Activated T-cell treated with anti-CD3 and anti-CD28 coated beads, Interleukin-2, amount 50 U/mL, for 24 hours (primary cell): Measurements from ENCODE around the gene GUCY1A1.

Source experiments
- DNase-seq: peaks from one replicate; pipeline ENCODE4 v3.0.0-alpha.2; 2020
- H3K27ac Mint-ChIP-seq: 2 replicates; pipeline ENCODE4 v1.8.0; 2020; ENCODE audit warnings: mild to moderate bottlenecking, mixed read lengths
- H3K27me3 Mint-ChIP-seq: 2 replicates; pipeline ENCODE4 v1.8.0; 2020; ENCODE audit warnings: mixed read lengths
- H3K36me3 Mint-ChIP-seq: 2 replicates; pipeline ENCODE4 v1.8.0; 2020; ENCODE audit warnings: low read depth, mixed read lengths
- H3K4me1 Mint-ChIP-seq: 2 replicates; pipeline ENCODE4 v1.8.0; 2020; ENCODE audit warnings: low read depth, mixed read lengths
- H3K4me3 Mint-ChIP-seq: 2 replicates; pipeline ENCODE4 v1.8.0; 2020; ENCODE audit warnings: mild to moderate bottlenecking, moderate library complexity, mixed read lengths
- H3K9me3 Mint-ChIP-seq: 2 replicates; pipeline ENCODE4 v1.8.0; 2020; ENCODE audit warnings: mixed read lengths

GUCY1A1 gene

DNA sequence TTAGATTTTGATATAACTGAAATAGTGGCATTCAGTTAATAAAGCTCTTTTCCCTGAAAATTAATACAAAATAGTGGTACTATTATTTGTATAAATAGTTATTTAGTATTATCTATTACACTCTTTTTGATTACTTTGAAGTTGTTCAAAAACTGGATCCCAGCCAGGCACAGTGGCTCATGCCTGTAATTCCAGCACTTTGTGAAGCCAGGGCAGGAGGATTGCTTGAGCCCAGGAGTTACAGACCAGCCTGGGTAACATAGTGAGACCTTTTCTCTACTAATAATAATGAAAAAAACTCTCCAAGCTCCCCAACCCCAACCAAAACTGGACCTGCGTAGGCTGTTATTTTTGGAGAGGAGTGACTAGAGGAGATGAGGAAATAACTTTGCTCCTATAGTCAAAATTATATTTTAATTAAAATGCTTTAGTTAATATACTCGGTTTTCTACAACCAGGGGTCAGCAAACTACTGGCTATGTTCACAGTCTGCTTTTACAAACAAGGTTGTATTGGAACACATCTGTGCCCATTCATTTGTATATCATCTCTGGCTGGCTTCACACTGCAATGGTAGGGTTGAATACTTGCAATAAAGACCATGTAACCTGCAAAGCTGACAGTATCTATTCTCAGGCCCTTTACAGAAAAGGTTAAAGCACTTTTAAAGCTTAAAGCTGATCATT, 27.6 kb downstream of the GUCY1A1 start:
- Mint-ChIP-seq H3K9me3 (no peaks in the 10 kb centered on the region), H3K4me3 (no peak overlapping the region), H3K36me3 (no peaks in the 10 kb centered on the region), H3K27me3 (peaks cover 3% of the 10 kb centered on the region), H3K27ac (no peak overlapping the region), H3K4me1 (no peaks in the 10 kb centered on the region)
- DNase-seq, result no peak

- Mint-ChIP-seq H3K9me3 (no peaks in the 10 kb centered on the region), H3K4me3 (no peak overlapping the region)
Measured at GRCh38 chr4:155696226-155696625, 29.6 kb downstream of the GUCY1A1 start.

GRCh38 chr4:155696726-155697125, 30.1 kb downstream of the GUCY1A1 start:
- H3K36me3 Mint-ChIP-seq, result no peaks in the 10 kb centered on the region
- H3K9me3 Mint-ChIP-seq, result no peaks in the 10 kb centered on the region
- peaks cover 3% of the 10 kb centered on the region for H3K27me3 Mint-ChIP-seq
- H3K4me1 Mint-ChIP-seq, result no peaks in the 10 kb centered on the region
- DNase-seq, result no peak
- H3K27ac Mint-ChIP-seq, result no peak overlapping the region
- no peak overlapping the region for H3K4me3 Mint-ChIP-seq

More at GRCh38 chr4:155696226-155696625, 29.6 kb downstream of the GUCY1A1 start:
- DNase-seq, result no peak
- Mint-ChIP-seq H3K4me1 (no peaks in the 10 kb centered on the region), H3K27ac (no peak overlapping the region), H3K27me3 (peaks cover 3% of the 10 kb centered on the region), H3K36me3 (no peaks in the 10 kb centered on the region)

DNA sequence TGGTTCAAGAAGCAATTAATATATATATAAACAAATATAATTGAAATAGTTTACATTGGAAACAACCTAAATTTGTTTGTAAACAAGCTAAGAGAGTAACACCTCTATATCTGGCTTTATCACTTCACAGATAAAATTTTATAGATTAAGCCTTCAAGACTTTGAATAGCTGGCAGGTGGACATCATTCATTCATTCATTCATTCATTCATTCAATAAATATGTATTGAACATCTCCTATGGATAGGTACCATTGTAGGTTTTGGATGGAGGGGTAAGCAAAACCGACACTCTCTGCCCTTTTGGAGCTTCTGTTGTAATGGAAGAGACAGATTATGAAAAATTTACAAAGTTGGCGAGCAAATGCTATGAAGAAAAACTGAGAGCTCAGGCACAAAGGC, 35.2 kb downstream of the GUCY1A1 start:
- no peak overlapping the region for H3K4me3 Mint-ChIP-seq
- no peaks in the 10 kb centered on the region for H3K9me3 Mint-ChIP-seq
- H3K4me1 Mint-ChIP-seq, result no peaks in the 10 kb centered on the region
- no peak for DNase-seq
- H3K36me3 Mint-ChIP-seq, result no peaks in the 10 kb centered on the region
- no peak overlapping the region for H3K27ac Mint-ChIP-seq
- H3K27me3 Mint-ChIP-seq, result no peaks in the 10 kb centered on the region

DNA sequence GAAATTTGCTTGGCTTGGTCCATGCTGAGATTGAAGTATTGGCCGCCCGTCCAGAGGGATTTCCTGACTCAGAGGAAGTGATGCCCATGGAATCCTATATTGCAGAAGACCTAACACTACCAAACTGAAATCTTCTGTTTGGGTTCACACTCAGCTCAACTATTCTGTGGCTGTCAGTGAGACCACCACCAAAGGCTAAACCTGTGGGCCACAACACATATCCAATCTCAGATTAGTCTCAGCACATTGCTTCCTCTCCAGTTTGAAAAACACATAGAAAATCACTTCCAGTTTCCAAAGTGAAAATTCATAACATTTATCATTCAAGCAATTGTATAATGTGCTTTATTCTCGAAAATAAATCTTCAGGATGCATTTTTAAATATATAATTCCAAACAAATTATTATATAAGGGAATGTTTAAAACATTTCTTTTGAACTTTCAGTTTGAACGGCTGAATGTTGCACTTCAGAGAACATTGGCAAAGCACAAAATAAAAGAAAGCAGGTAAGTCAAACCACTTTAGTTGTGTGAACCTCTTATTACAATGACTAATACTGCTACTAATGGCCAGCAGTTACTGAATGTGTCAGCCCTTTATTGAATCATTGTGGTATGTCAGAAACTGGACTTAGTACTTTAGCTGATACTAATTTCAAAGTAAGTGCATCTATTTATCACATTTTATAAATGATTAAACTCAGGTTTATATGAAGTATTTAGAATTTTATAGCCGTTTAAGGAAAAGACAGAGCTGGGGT, 37.0 kb downstream of the GUCY1A1 start:
- Mint-ChIP-seq H3K4me1 (no peaks in the 10 kb centered on the region), H3K27me3 (no peaks in the 10 kb centered on the region), H3K4me3 (no peak overlapping the region), H3K9me3 (no peaks in the 10 kb centered on the region), H3K36me3 (no peaks in the 10 kb centered on the region), H3K27ac (no peak overlapping the region)
- DNase-seq, result no peak

DNA sequence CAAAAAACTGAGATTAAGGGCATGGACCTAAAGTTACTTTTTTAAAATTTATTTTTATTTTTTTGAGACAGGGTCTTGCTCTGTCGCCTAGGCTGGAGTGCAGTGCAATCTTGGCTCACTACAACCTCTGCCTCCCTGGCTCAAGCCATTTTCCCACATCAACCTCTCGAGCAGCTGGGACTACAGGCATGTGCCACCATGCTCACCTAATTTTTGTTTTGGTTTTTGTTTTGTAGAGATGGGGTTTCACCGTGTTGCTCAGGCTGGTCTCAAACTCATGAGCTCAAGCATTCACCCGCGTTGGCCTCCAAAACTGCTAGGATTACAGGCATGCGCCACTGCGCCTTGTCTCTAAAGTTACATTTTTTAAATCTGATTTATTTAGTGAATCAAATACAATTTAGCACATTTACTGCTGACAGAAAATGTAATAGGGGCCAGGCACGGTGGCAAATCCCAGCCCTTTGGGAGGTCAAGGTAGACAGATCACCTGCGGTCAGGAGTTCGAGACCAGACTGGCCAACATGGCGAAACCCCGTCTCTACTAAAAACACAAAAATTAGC, 38.3 kb downstream of the GUCY1A1 start:
- H3K9me3 Mint-ChIP-seq, result no peaks in the 10 kb centered on the region
- H3K27me3 Mint-ChIP-seq, result no peaks in the 10 kb centered on the region
- no peaks in the 10 kb centered on the region for H3K4me1 Mint-ChIP-seq
- no peak overlapping the region for H3K4me3 Mint-ChIP-seq
- H3K27ac Mint-ChIP-seq, result no peak overlapping the region
- H3K36me3 Mint-ChIP-seq, result no peaks in the 10 kb centered on the region
- no peak for DNase-seq

- Mint-ChIP-seq H3K36me3 (no peaks in the 10 kb centered on the region), H3K4me3 (no peak overlapping the region), H3K27me3 (no peaks in the 10 kb centered on the region), H3K9me3 (no peaks in the 10 kb centered on the region), H3K27ac (no peak overlapping the region), H3K4me1 (no peaks in the 10 kb centered on the region)
- DNase-seq, result no peak
Measured at GRCh38 chr4:155705664-155706063, 39.0 kb downstream of the GUCY1A1 start.

DNA sequence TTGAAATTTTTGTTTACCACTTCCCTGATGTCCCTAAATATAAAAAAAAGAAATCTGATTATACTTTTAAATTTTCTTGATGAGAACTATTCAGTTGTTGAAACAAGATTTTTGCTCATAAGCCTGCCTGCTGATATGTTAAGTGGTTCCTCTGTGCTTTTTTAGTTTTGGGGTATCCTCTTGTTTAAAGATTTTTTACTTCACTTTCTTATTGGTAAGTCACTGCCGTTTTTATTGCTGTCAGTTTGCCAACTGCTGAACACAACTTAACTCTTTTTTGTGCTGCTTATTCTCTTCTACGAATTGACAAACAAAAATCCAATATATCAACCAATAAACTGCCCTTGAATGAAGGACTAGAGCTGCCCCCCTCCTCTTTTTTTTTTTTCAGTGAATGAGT, 39.5 kb downstream of the GUCY1A1 start:
- Mint-ChIP-seq H3K36me3 (no peaks in the 10 kb centered on the region), H3K4me1 (no peaks in the 10 kb centered on the region), H3K27ac (no peak overlapping the region), H3K27me3 (no peaks in the 10 kb centered on the region), H3K4me3 (no peak overlapping the region), H3K9me3 (no peaks in the 10 kb centered on the region)
- no peak for DNase-seq

DNA sequence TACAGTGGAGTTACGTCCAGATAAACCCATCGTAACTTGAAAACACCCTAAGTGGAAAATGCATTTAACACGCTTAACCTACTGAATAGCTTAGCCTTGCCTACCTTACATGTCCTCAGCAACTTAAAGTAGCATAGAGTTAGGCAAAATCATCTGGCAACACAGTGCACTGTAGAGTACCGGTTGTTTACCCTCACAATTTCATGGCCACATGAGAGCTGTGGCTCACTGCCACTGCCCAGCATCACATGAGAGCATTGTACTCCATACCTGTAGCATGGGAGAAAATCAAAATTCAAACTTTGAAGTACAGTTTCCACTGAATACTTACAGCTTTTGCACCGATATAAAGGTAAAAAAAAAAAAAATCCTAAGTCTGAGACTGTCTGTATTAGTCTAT, 40.6 kb downstream of the GUCY1A1 start:
- Mint-ChIP-seq H3K9me3 (no peaks in the 10 kb centered on the region), H3K36me3 (no peaks in the 10 kb centered on the region), H3K4me1 (no peaks in the 10 kb centered on the region), H3K4me3 (no peak overlapping the region), H3K27me3 (no peaks in the 10 kb centered on the region), H3K27ac (no peak overlapping the region)
- DNase-seq, result no peak

DNA sequence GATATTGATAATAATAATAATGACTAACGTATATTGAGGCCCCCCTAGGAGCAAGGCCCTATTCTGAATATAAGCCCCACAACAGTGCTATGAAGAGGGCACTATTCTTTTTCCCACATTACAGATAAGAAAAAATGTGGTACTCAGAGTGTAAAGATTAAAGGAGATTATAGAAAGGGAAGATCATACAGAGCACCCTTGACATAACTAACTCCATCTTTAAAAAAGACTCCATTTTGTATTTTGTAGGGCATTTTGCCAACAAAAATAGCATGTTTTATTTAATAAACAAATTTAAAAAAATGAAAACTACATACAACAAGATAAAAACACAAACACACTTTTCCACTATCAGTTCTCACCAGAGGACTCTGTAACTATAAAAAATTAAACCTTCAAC, 42.1 kb downstream of the GUCY1A1 start:
- no peaks in the 10 kb centered on the region for H3K9me3 Mint-ChIP-seq
- H3K27ac Mint-ChIP-seq, result no peak overlapping the region
- no peak overlapping the region for H3K4me3 Mint-ChIP-seq
- no peaks in the 10 kb centered on the region for H3K27me3 Mint-ChIP-seq
- no peaks in the 10 kb centered on the region for H3K36me3 Mint-ChIP-seq
- H3K4me1 Mint-ChIP-seq, result no peaks in the 10 kb centered on the region
- no peak for DNase-seq

GRCh38 chr4:155709918-155710317, 43.3 kb downstream of the GUCY1A1 start:
- no peaks in the 10 kb centered on the region for H3K27me3 Mint-ChIP-seq
- no peaks in the 10 kb centered on the region for H3K9me3 Mint-ChIP-seq
- no peak overlapping the region for H3K27ac Mint-ChIP-seq
- no peak for DNase-seq
- H3K4me3 Mint-ChIP-seq, result no peak overlapping the region
- no peaks in the 10 kb centered on the region for H3K4me1 Mint-ChIP-seq
- no peaks in the 10 kb centered on the region for H3K36me3 Mint-ChIP-seq

- no peak overlapping the region for H3K27ac Mint-ChIP-seq
- no peak overlapping the region for H3K4me3 Mint-ChIP-seq
- H3K9me3 Mint-ChIP-seq, result no peaks in the 10 kb centered on the region
- no peaks in the 10 kb centered on the region for H3K4me1 Mint-ChIP-seq
- no peak for DNase-seq
- H3K27me3 Mint-ChIP-seq, result no peaks in the 10 kb centered on the region
- H3K36me3 Mint-ChIP-seq, result no peaks in the 10 kb centered on the region
Measured at GRCh38 chr4:155711556-155711955, 44.9 kb downstream of the GUCY1A1 start.

- no peak for DNase-seq
- Mint-ChIP-seq H3K4me3 (no peak overlapping the region), H3K27me3 (no peaks in the 10 kb centered on the region), H3K9me3 (no peaks in the 10 kb centered on the region), H3K4me1 (no peaks in the 10 kb centered on the region), H3K27ac (no peak overlapping the region), H3K36me3 (no peaks in the 10 kb centered on the region)
Measured at GRCh38 chr4:155712846-155713245, 46.2 kb downstream of the GUCY1A1 start.

DNA sequence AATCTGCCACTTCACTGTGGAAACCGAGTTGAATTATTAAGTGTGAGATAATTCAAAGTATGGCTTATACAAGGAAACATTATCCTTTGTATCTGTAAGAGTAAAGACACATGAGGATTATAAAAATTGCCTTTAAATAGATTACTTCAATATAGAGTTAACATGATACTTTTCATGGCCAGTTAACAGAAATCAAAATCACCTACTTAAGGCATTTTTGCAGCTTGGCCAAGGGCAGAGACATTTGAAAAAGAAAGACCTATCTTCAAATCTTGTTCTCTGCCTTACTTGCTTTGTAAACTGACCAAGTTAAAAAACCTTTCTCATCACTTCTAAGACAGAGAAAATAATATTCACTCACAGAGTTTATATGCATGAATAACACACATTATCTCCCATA, 47.3 kb downstream of the GUCY1A1 start:
- Mint-ChIP-seq H3K27me3 (no peaks in the 10 kb centered on the region), H3K4me1 (no peaks in the 10 kb centered on the region), H3K27ac (no peak overlapping the region), H3K36me3 (no peaks in the 10 kb centered on the region), H3K4me3 (no peak overlapping the region), H3K9me3 (no peaks in the 10 kb centered on the region)
- DNase-seq, result no peak

DNA sequence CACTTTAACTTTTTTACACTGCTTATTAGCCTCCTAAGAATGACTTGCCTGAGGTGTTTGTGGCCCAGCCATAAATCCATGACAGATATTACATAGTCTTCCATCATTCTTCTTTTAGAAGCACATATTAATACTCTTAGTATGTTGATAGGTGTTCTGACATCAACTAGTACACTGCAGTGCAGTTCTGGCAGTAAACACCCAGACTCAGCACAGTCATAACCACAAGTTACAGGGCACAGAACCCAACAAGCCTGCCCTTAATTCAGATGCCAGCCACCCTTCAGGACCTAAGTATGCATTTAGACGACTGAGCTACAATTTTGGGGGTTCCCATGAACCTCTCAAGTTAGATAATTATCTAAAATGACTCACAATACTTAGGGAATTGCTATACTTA, 55.7 kb downstream of the GUCY1A1 start:
- no peak for DNase-seq
- H3K4me3 Mint-ChIP-seq, result no peak overlapping the region
- no peaks in the 10 kb centered on the region for H3K9me3 Mint-ChIP-seq
- no peak overlapping the region for H3K27ac Mint-ChIP-seq
- no peaks in the 10 kb centered on the region for H3K4me1 Mint-ChIP-seq
- H3K36me3 Mint-ChIP-seq, result no peaks in the 10 kb centered on the region
- peaks cover 6% of the 10 kb centered on the region for H3K27me3 Mint-ChIP-seq
